ENCODE results near the gene MIDN.
A peak's percentile ranks its signal among the peaks of the same experiment; 100 is the strongest.

The MIDN gene

GRCh38 chr19:1279782-1280341 lies 31.5 kb downstream of the MIDN start:
- peak; percentile 91 for TF ChIP-seq CTCF (IDR thresholded peaks at IDR 0.05; ENCODE audit: control insufficient read depth, extremely low read depth, insufficient read depth)
- no peak for DNase-seq (ENCODE audit: low read depth)

GRCh38 chr19:1280636-1281568 lies 32.5 kb downstream of the MIDN start:
- no peak for DNase-seq (ENCODE audit: low read depth)
- no peak for TF ChIP-seq CTCF (IDR thresholded peaks at IDR 0.05; ENCODE audit: control insufficient read depth, extremely low read depth, insufficient read depth)
- no peak overlapping the region for H3K4me3 ChIP-seq (ENCODE audit: low read depth, low read length)

More at GRCh38 chr19:1279782-1280341, 31.5 kb downstream of the MIDN start:
- no peak overlapping the region for H3K4me3 ChIP-seq (ENCODE audit: low read depth, low read length)

- no peak overlapping the region for H3K4me3 ChIP-seq (ENCODE audit: low read depth, low read length)
- no peak for TF ChIP-seq CTCF (IDR thresholded peaks at IDR 0.05; ENCODE audit: control insufficient read depth, extremely low read depth, insufficient read depth)
- DNase-seq (ENCODE audit: low read depth) = no peak
Measured at GRCh38 chr19:1281569-1282287, 33.3 kb downstream of the MIDN start.

GRCh38 chr19:1282588-1283206 lies 34.3 kb downstream of the MIDN start:
- no peak overlapping the region for H3K4me3 ChIP-seq (ENCODE audit: low read depth, low read length)
- no peak for DNase-seq (ENCODE audit: low read depth)
- TF ChIP-seq CTCF (IDR thresholded peaks at IDR 0.05; ENCODE audit: control insufficient read depth, extremely low read depth, insufficient read depth) = no peak

- H3K4me3 ChIP-seq (ENCODE audit: low read depth, low read length) = no peak overlapping the region
- no peak for TF ChIP-seq CTCF (IDR thresholded peaks at IDR 0.05; ENCODE audit: control insufficient read depth, extremely low read depth, insufficient read depth)
Measured at GRCh38 chr19:1283207-1283916, 35.0 kb downstream of the MIDN start.

GRCh38 chr19:1283917-1284292 lies 35.5 kb downstream of the MIDN start:
- no peak overlapping the region for H3K4me3 ChIP-seq (ENCODE audit: low read depth, low read length)
- no peak for TF ChIP-seq CTCF (IDR thresholded peaks at IDR 0.05; ENCODE audit: control insufficient read depth, extremely low read depth, insufficient read depth)
- DNase-seq (ENCODE audit: low read depth) = no peak

More at GRCh38 chr19:1283207-1283916, 35.0 kb downstream of the MIDN start:
- DNase-seq (ENCODE audit: low read depth) = no peak

Data from LNCaP clone FGC (cell line).